ENCODE data around the gene ODAD2. TPM values are rescaled to one million over a fixed set of nuclear protein-coding genes. Genes with fewer than 3 reads are reported as not detected.

The ODAD2 gene
- total and polyA plus RNA-seq, 2 donors (not counting 3 experiments of a cell fraction or from before 2014, with no cell fraction given) = 1.1 to 4.4 TPM

DNA sequence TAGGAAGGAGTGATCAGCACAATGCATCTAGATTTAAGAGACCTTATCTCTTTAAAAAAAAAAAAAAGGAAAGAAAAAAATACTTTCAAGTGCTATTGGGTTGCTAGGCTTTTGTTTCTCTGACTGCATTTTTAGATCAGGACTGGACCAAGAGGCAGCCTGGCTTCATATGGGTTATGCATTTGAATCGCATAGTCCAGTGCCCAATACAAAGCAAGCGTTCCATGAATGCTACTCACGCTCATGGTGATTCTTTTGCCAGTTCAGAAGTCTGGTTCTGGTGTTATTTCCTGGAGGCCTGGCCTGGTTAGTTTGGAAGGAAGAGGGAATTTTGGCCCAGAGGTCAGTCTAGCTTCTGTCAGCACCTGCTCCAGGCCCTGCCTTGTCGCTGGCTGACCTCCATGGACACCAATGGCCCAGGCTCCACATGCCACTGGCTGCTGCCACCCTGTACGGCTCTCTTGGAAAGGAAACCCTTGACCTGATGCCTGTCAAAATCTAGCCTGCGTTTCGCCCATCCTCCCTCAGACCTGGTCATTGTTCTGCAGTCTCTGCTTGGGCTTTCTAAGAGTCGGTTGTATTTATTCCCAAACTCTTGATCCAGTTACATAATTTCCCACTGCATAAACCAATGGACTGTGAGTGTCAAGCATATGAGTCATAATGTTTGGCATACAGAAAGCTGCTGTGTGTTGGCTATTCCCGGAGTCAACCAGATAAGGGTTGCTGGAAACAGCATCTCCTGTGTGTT, 178.9 kb downstream of the ODAD2 start:
- no peaks in the 10 kb centered on the region for H3K36me3 ChIP-seq (ENCODE audit: control insufficient read depth in 2 of 2, extremely low read depth in 1 of 2, insufficient read depth in 2 of 2, low read length in 2 of 2)
- no peaks in the 10 kb centered on the region for H3K4me1 ChIP-seq (ENCODE audit: control insufficient read depth, extremely low read depth, insufficient read depth, low read length)
- H3K9me3 ChIP-seq (replicated peaks; ENCODE audit: control insufficient read depth, insufficient read depth, low read length) = no peaks in the 10 kb centered on the region
- dilution Hi-C loops (cut with MboI; ENCODE audit: extremely low pct_ligation_motif_present, low sequenced_read_pairs) = no loop called here
- no peaks in the 10 kb centered on the region for H3K27me3 ChIP-seq (ENCODE audit: control insufficient read depth in 2 of 2, insufficient read depth in 2 of 2, low read length in 2 of 2)
- H3K4me3 ChIP-seq (replicated peaks in 1 of 3; ENCODE audit: insufficient read depth in 1 of 3, low read depth in 1 of 3, low read length in 3 of 3) = no peak overlapping the region
- no peak overlapping the region for H2AFZ ChIP-seq (ENCODE audit: low read depth, low read length)
- ChIA-PET CTCF (interaction anchor here (0.8 kb wide), 1 partner anchor 359 kb away, joined by 3 read pairs; no protein-coding TSS in a partner anchor), POLR2A (no interaction called here)
- H3K9ac ChIP-seq (replicated peaks; ENCODE audit: extremely low read depth, insufficient read depth, low read length) = no peak overlapping the region
- H3K27ac ChIP-seq (ENCODE audit: insufficient read depth, low read depth, low read length) = no peak overlapping the region
- H4K20me1 ChIP-seq (replicated peaks; ENCODE audit: control insufficient read depth, extremely low read depth, insufficient read depth, low read length) = no peaks in the 10 kb centered on the region
- DNase-seq (ENCODE audit: low read depth, low spot score) (no peak), FAIRE-seq (no peak)
- no peak overlapping the region for H3K4me2 ChIP-seq (ENCODE audit: insufficient read depth, low read length)
- no TSS peak for BruUV-seq (replicated peaks)
- no peaks in the 10 kb centered on the region for H3K79me2 ChIP-seq (ENCODE audit: control insufficient read depth, insufficient read depth, low read length)
- intact Hi-C loops (cut with micrococcal nuclease) = no loop called here
- TF ChIP-seq MAX (IDR thresholded peaks at IDR 0.05; ENCODE audit: insufficient read depth, insufficient read length) (no peak), POLR2AphosphoS5 (IDR thresholded peaks at IDR 0.05; ENCODE audit: insufficient read depth, low read depth, low read length) (no peak), FOS (IDR thresholded peaks at IDR 0.05; ENCODE audit: borderline replicate concordance, insufficient read depth, low read length) (no peak), POLR2A (IDR thresholded peaks at IDR 0.05; ENCODE audit: low read depth, low read length) (no peak), EZH2 (IDR thresholded peaks at IDR 0.05; ENCODE audit: borderline replicate concordance, low read depth, low read length, severe bottlenecking) (no peak), MYC (IDR thresholded peaks at IDR 0.05; ENCODE audit: low read depth, low read length) (no peak), JUN (IDR thresholded peaks at IDR 0.05; ENCODE audit: borderline replicate concordance, insufficient read depth, insufficient read length, low read depth) (no peak), GATA2 (IDR thresholded peaks at IDR 0.05; ENCODE audit: insufficient read depth, insufficient read length, low read depth, low read length) (no peak)
- TF ChIP-seq, protein P1, sequence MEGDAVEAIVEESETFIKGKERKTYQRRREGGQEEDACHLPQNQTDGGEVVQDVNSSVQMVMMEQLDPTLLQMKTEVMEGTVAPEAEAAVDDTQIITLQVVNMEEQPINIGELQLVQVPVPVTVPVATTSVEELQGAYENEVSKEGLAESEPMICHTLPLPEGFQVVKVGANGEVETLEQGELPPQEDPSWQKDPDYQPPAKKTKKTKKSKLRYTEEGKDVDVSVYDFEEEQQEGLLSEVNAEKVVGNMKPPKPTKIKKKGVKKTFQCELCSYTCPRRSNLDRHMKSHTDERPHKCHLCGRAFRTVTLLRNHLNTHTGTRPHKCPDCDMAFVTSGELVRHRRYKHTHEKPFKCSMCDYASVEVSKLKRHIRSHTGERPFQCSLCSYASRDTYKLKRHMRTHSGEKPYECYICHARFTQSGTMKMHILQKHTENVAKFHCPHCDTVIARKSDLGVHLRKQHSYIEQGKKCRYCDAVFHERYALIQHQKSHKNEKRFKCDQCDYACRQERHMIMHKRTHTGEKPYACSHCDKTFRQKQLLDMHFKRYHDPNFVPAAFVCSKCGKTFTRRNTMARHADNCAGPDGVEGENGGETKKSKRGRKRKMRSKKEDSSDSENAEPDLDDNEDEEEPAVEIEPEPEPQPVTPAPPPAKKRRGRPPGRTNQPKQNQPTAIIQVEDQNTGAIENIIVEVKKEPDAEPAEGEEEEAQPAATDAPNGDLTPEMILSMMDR (IDR thresholded peaks at IDR 0.05; ENCODE audit: extremely low read depth in 1 of 2, insufficient read depth in 1 of 2, low read depth in 1 of 2, low read length in 2 of 2) = no peak
- H3K9me1 ChIP-seq (replicated peaks; ENCODE audit: control insufficient read depth, extremely low read depth, insufficient read depth, low read length) = no peaks in the 10 kb centered on the region
